Measurements from ENCODE around the gene IFITM10.

DNA sequence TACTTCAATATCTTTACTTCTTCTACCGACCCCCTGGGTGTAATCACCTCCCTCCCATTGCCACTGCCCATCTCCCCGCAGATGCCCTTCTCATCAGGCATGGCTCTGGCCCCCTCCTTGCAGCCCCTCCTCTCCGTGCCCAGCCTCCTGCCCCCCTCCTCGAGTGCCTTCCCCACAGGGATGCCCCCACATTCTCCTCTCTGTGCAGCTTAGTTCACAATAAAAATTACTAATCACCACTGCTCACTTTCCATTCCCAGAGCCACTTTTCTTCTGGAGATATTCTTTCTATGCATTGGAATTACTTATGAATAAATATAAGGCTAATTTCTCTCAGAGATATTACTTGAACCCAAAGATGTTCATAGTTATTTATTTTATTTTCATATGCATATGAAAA, 22.1 kb downstream of the IFITM10 start:
- TF ChIP-seq, protein P1, sequence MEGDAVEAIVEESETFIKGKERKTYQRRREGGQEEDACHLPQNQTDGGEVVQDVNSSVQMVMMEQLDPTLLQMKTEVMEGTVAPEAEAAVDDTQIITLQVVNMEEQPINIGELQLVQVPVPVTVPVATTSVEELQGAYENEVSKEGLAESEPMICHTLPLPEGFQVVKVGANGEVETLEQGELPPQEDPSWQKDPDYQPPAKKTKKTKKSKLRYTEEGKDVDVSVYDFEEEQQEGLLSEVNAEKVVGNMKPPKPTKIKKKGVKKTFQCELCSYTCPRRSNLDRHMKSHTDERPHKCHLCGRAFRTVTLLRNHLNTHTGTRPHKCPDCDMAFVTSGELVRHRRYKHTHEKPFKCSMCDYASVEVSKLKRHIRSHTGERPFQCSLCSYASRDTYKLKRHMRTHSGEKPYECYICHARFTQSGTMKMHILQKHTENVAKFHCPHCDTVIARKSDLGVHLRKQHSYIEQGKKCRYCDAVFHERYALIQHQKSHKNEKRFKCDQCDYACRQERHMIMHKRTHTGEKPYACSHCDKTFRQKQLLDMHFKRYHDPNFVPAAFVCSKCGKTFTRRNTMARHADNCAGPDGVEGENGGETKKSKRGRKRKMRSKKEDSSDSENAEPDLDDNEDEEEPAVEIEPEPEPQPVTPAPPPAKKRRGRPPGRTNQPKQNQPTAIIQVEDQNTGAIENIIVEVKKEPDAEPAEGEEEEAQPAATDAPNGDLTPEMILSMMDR (IDR thresholded peaks at IDR 0.05; ENCODE audit: low read depth, low read length), result no peak
- no peak for TF ChIP-seq POLR2A (IDR thresholded peaks at IDR 0.05; ENCODE audit: extremely low read depth, insufficient read length)
- TF ChIP-seq, protein P2, sequence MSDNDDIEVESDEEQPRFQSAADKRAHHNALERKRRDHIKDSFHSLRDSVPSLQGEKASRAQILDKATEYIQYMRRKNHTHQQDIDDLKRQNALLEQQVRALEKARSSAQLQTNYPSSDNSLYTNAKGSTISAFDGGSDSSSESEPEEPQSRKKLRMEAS (IDR thresholded peaks at IDR 0.05; ENCODE audit: low read depth, low read length), result no peak

Data from NB4 (cell line).